HepG2 (cell line): Measurements from ENCODE around the gene NUBPL. TPM values are rescaled to one million over a fixed set of nuclear protein-coding genes. Genes with fewer than 3 reads are reported as not detected.

ENCODE experiments used
- DZIP1 ChIP-seq: sonication (generic); formaldehyde crosslinking; IDR thresholded peaks from 2 replicates; pipeline ENCODE4 v1.5.0; 2020; ENCODE audit warnings: mild to moderate bottlenecking, missing genetic modification reagents
- KIAA2018 ChIP-seq: sonication (generic); formaldehyde crosslinking; IDR thresholded peaks from 2 replicates; pipeline ENCODE4 v1.5.0; 2020; ENCODE audit warnings: mild to moderate bottlenecking, missing genetic modification reagents, borderline replicate concordance
- RXRA ChIP-seq: sonication (generic); formaldehyde crosslinking; IDR thresholded peaks from 2 replicates; pipeline ENCODE4 v1.5.1; 2020; ENCODE audit warnings: missing genetic modification reagents
- SIN3A ChIP-seq: IDR thresholded peaks from 2 replicates; pipeline ENCODE4 v1.6.1; 2011; ENCODE audit warnings: low read depth, mild to moderate bottlenecking, control low read depth, low read length, borderline replicate concordance
- SRF ChIP-seq: IDR thresholded peaks from 2 replicates; pipeline ENCODE4 v1.6.1; 2011; ENCODE audit warnings: mild to moderate bottlenecking, low read depth, low read length, moderate library complexity
- TCF12 ChIP-seq, 2 experiments: fragments of 450-650 bp in 1 of 2; sonication (generic) in 1 of 2; formaldehyde crosslinking in 1 of 2; IDR thresholded peaks; 2 replicates each; pipeline versions ENCODE4 v1.6.1 to v1.8.0; 2017 to 2022; ENCODE audit warnings: antibody characterized with exemption in 1 of 2, mild to moderate bottlenecking in 1 of 2, missing genetic modification reagents in 1 of 2, moderate library complexity in 1 of 2
- XRCC5 ChIP-seq: fragments of 200-400 bp; formaldehyde crosslinking; optimal IDR thresholded peaks from 2 replicates; pipeline ENCODE3; 2017; ENCODE audit warnings: mild to moderate bottlenecking, low read length
- ZNF619 ChIP-seq: sonication (generic); formaldehyde crosslinking; IDR thresholded peaks from 2 replicates; pipeline ENCODE4 v1.4.0; 2020; ENCODE audit warnings: mild to moderate bottlenecking, missing genetic modification reagents
- ZNF790 ChIP-seq: sonication (generic); formaldehyde crosslinking; IDR thresholded peaks from 2 replicates; pipeline ENCODE4 v1.8.0; 2022; ENCODE audit warnings: missing genetic modification reagents, mild to moderate bottlenecking, borderline replicate concordance
- ZSCAN30 ChIP-seq: sonication (generic); formaldehyde crosslinking; IDR thresholded peaks from 2 replicates; pipeline ENCODE4 v1.5.0; 2020; ENCODE audit warnings: mild to moderate bottlenecking, missing genetic modification reagents
- polyA plus RNA-seq, 8 experiments: library from polyadenylated mRNA; depleted of rRNA in 3 of 8; stranded (reverse) in 7 of 8; unstranded in 1 of 8; fragments of >200 nt; fragmentation: Illumina TruSeq in 4 of 8; extraction: Trizol in 4 of 8; gene quantifications; 2 replicates each; pipeline versions ENCODE4 v1.2.1 to v1.2.3, GENCODE V29; 2011 to 2016; ENCODE audit warnings: low read depth in 4 of 8, missing spikeins in 1 of 8, mixed read lengths in 1 of 8; ENCODE audit not compliant: insufficient read depth in 1 of 8
- total RNA-seq, 5 experiments: library from RNA; depleted of rRNA; stranded (reverse); fragments of >200 nt; fragmentation: Illumina TruSeq; extraction: Trizol; gene quantifications; 2 replicates each; pipeline ENCODE4 v1.2.3, GENCODE V29; 2016; ENCODE audit warnings: low read depth in 1 of 5

The NUBPL gene
- total and polyA plus RNA-seq, 2 of the 13 experiments (the other 11 are each of a cell fraction or from before 2014, with no cell fraction given): 21.3 to 44.1 TPM

- TF ChIP-seq KIAA2018 (CRISPR knock-in tag): no peak
- no peak for TF ChIP-seq TCF12 (IDR thresholded peaks at IDR 0.05)
- no peak for TF ChIP-seq TCF12 (CRISPR knock-in tag; IDR thresholded peaks at IDR 0.05)
- TF ChIP-seq ZNF619: no peak
- no peak for TF ChIP-seq DZIP1 (CRISPR knock-in tag)
- no peak for TF ChIP-seq ZSCAN30
- TF ChIP-seq SRF: no peak
- TF ChIP-seq ZNF790 (CRISPR knock-in tag): no peak
- TF ChIP-seq RXRA: no peak
- no peak for TF ChIP-seq SIN3A
- TF ChIP-seq XRCC5: no peak
Measured at GRCh38 chr14:31766315-31766892, 205.2 kb downstream of the NUBPL start (continued).
